K562 (cell line): Measurements from ENCODE around the gene GREB1. TPM values are rescaled to one million over a fixed set of nuclear protein-coding genes. Genes with fewer than 3 reads are reported as not detected.

Experiments
- ATAC-seq: fragments of 200-7000 bp; cut with Tn5 transposase; 3 replicates; pipeline ENCODE4 v1.9.1; 2020; ENCODE audit warnings: moderate library complexity
- BruUV-seq: library from RNA; stranded (reverse); fragments of 400-500 nt; replicated peaks from 2 replicates; lab custom pipeline; 2021; lab: Mats Ljungman, UMichigan
- CTCF ChIA-PET: fragments of 300-600 bp; formaldehyde crosslinking; extraction: SDS; loops from one replicate; lab custom pipeline; 2021; ENCODE audit warnings: low intra/inter-chr PET ratio; lab: Yijun Ruan, JAX
- POLR2A ChIA-PET: fragments of 300-600, 350-650 bp; sonication (Branson Sonifier 250); formaldehyde crosslinking; extraction: SDS; loops from one replicate; lab custom pipeline; 2021; ENCODE audit warnings: antibody characterized with exemption, inconsistent platforms; lab: Yijun Ruan, JAX
- DNase-seq, 4 experiments: peaks; one replicate each; pipeline versions ENCODE4 v3.0.0 to v3.0.0-alpha.2; 2011 to 2018; ENCODE audit warnings: low spot score in 3 of 4, mixed read lengths in 3 of 4; ENCODE audit errors: extremely low read depth in 1 of 4
- FAIRE-seq: peaks from 2 replicates; lab custom pipeline; 2011; peaks lifted over from hg19 to GRCh38; lab: Jason Lieb, UNC
- H2AFZ ChIP-seq: 2 replicates; pipeline ENCODE4 v1.6.0; 2011; ENCODE audit warnings: low read depth, low read length, control low read depth, inconsistent platforms
- H3K27ac ChIP-seq: fragments of 200-600 bp; 3 replicates; pipeline ENCODE4 v1.8.0; 2011; ENCODE audit warnings: low read depth, mild to moderate bottlenecking, control low read depth, inconsistent platforms, low read length, moderate library complexity, mixed read lengths; ENCODE audit errors: extremely low read depth
- H3K27me3 ChIP-seq, 2 experiments: fragments of 300-600 bp in 1 of 2; 2 replicates in 1 of 2; 3 replicates in 1 of 2; pipeline versions ENCODE4 v1.6.0 to v1.8.0; 2011; ENCODE audit warnings: inconsistent platforms in 2 of 2, low read length in 2 of 2, mild to moderate bottlenecking in 1 of 2, mixed read lengths in 1 of 2, moderate library complexity in 1 of 2; ENCODE audit not compliant: control insufficient read depth in 2 of 2, insufficient read depth in 2 of 2
- H3K36me3 ChIP-seq: fragments of 300-600 bp; 3 replicates; pipeline ENCODE4 v1.8.0; 2011; ENCODE audit warnings: mild to moderate bottlenecking, low read length, inconsistent platforms; ENCODE audit not compliant: control insufficient read depth, insufficient read depth
- H3K4me1 ChIP-seq, 2 experiments: fragments of 200-600 bp in 1 of 2; replicated peaks in 1 of 2; 2 replicates in 1 of 2; 3 replicates in 1 of 2; pipeline versions ENCODE4 v1.5.1 to v1.8.0; 2011; ENCODE audit warnings: inconsistent platforms in 2 of 2, low read length in 2 of 2, mild to moderate bottlenecking in 1 of 2, mixed read lengths in 1 of 2, moderate library complexity in 1 of 2; ENCODE audit not compliant: control insufficient read depth in 2 of 2, insufficient read depth in 2 of 2
- H3K4me2 ChIP-seq: 2 replicates; pipeline ENCODE4 v1.6.1; 2011; ENCODE audit warnings: low read length, control low read depth, inconsistent platforms, mixed read lengths; ENCODE audit not compliant: insufficient read depth
- H3K4me3 ChIP-seq: fragments of 200-600 bp; sonication (generic), shearing (Covaris generic); 2 replicates; pipeline ENCODE4 v1.5.1; 2016; ENCODE audit warnings: control low read depth, inconsistent platforms
- H3K79me2 ChIP-seq: fragments of 200-600 bp; 3 replicates; pipeline ENCODE4 v1.8.0; 2011; ENCODE audit warnings: low read length, inconsistent platforms; ENCODE audit not compliant: control insufficient read depth, insufficient read depth
- H3K9ac ChIP-seq, 2 experiments: 2 replicates each; pipeline versions ENCODE4 v1.6.0 to v1.6.1; 2011; ENCODE audit warnings: low read depth in 2 of 2, low read length in 2 of 2, control low read depth in 1 of 2, inconsistent platforms in 1 of 2, mild to moderate bottlenecking in 1 of 2, mixed read lengths in 1 of 2; ENCODE audit not compliant: insufficient read depth in 1 of 2
- H3K9me1 ChIP-seq: one replicate; pipeline ENCODE4 v1.6.0; 2011; ENCODE audit warnings: inconsistent platforms, mild to moderate bottlenecking, low read length, moderate library complexity; ENCODE audit not compliant: control insufficient read depth, insufficient read depth
- H3K9me3 ChIP-seq: replicated peaks from 2 replicates; pipeline ENCODE4 v1.5.1; 2011; ENCODE audit warnings: low read depth, low read length, inconsistent platforms; ENCODE audit not compliant: control insufficient read depth, insufficient read depth
- H4K20me1 ChIP-seq: replicated peaks from 2 replicates; pipeline ENCODE4 v1.6.1; 2011; ENCODE audit warnings: low read length, inconsistent platforms, mixed read lengths; ENCODE audit not compliant: control insufficient read depth, insufficient read depth
- KAT2B ChIP-seq: IDR thresholded peaks from one replicate; pipeline ENCODE4 v1.6.1; 2012; ENCODE audit warnings: low read depth, mild to moderate bottlenecking, control low read depth, inconsistent platforms, low read length, moderate library complexity
- SIX5 ChIP-seq, 2 experiments: IDR thresholded peaks; 2 replicates each; pipeline ENCODE4 v1.6.1; 2011; ENCODE audit warnings: low read length in 2 of 2, borderline replicate concordance in 1 of 2, low read depth in 1 of 2, mild to moderate bottlenecking in 1 of 2, moderate library complexity in 1 of 2; ENCODE audit not compliant: insufficient read depth in 1 of 2
- WGBS: fragments of 100-300 bp; shearing (Covaris generic); methylation state at CpG from one replicate; pipeline ENCODE4 v1.1.6; 2016; ENCODE audit warnings: low coverage, mixed read lengths; ENCODE audit not compliant: insufficient coverage; ENCODE audit errors: missing lambda C conversion rate; 5-methylcytosine and 5-hydroxymethylcytosine counted together
- in situ Hi-C: fragments of 300-500 bp; cut with MboI; formaldehyde crosslinking; loops from 4 replicates; pipeline ENCODE4 v1.15.0; 2018; ENCODE audit warnings: inconsistent platforms, mixed read lengths
- intact Hi-C: fragments of 100-400 bp; cut with micrococcal nuclease; formaldehyde crosslinking; loops from 2 replicates; pipeline ENCODE4 v1.14.2; 2022
- polyA plus RNA-seq, 8 experiments: library from polyadenylated mRNA; depleted of rRNA in 4 of 8; stranded (reverse) in 5 of 8; unstranded in 3 of 8; fragments of >200 nt; fragmentation: Nextera tagmentation in 2 of 8; fragmentation: Illumina TruSeq in 1 of 8; extraction: Ambion mirVana in 2 of 8; extraction: Trizol in 1 of 8; gene quantifications; 2 replicates each; pipeline versions ENCODE4 v1.2.1 to v1.2.3, GENCODE V29; 2011 to 2014; ENCODE audit warnings: inconsistent platforms in 1 of 8, missing spikeins in 1 of 8
- total RNA-seq, 7 experiments: library from RNA; depleted of rRNA in 6 of 7; stranded (reverse); fragments of >200 nt in 6 of 7; fragmentation: Illumina TruSeq in 2 of 7; extraction: Trizol in 2 of 7; gene quantifications; 2 replicates each; pipeline versions ENCODE4 v1.2.1 to v1.2.3, GENCODE V29; 2011 to 2021; ENCODE audit warnings: low replicate concordance in 1 of 7
- TF ChIP-seq, protein P1 (sequence below), 2 experiments: fragments of 450-650 bp in 1 of 2; sonication (generic) in 1 of 2; formaldehyde crosslinking in 1 of 2; IDR thresholded peaks; 2 replicates each; pipeline versions ENCODE4 v1.7.1 to v1.9.0; 2016 to 2022; ENCODE audit warnings: inconsistent platforms in 1 of 2, mild to moderate bottlenecking in 1 of 2, missing genetic modification reagents in 1 of 2
- TF ChIP-seq, protein P2 (sequence below): sonication (generic); formaldehyde crosslinking; IDR thresholded peaks from 2 replicates; pipeline ENCODE4 v1.8.1; 2022; ENCODE audit warnings: missing genetic modification reagents

GREB1 gene
- total and polyA plus RNA-seq, 9 of the 15 experiments (the other 6 are each of a cell fraction or from before 2014, with no cell fraction given): 0.04 to 0.86 (median 0.10) TPM; not detected in 1

DNA sequence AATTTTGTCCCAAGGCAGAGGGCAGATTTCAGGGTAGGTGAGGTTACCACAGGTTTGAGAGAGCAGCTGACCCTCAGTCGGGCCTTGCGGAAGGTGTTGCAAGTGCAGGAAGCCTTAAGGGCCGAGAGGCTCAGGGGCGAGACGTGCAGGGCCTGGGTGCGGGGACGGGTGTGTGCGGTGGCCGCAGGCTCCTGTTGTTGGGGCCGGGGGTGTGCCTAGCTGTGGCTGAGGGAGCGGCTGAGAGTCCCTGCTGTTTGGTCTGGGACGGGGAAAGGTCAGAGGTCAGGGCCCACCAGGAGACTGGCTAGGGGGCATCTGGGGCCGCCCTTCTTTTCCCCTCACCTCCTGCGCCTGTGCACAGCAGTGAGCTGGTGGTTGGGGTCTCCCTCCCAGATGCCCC, 83.7 kb downstream of the GREB1 start:
- Histone ChIP-seq H3K9ac (no peak overlapping the region), H3K79me2 (no peaks in the 10 kb centered on the region), H3K4me1 (peaks cover 0 to 11% of the 10 kb centered on the region in 2 experiments; a peak in 2 of 5 replicates), H3K9me1 (no peaks in the 10 kb centered on the region), H3K9me3 (no peaks in the 10 kb centered on the region), H3K27ac (no peak overlapping the region), H3K4me3 (no peak overlapping the region), H2AFZ (no peak overlapping the region), H3K36me3 (no peaks in the 10 kb centered on the region), H4K20me1 (peaks cover 14% of the 10 kb centered on the region; the same call in 1 of the 2 replicates), H3K27me3 (peaks cover 63 to 83% of the 10 kb centered on the region in 2 experiments), H3K4me2 (no peak overlapping the region)
- WGBS: 11% methylated on average over 14 of the region's 14 CpGs
- intact Hi-C loops: no loop called here
- ATAC-seq (no peak), DNase-seq (no peak), FAIRE-seq (no peak)
- CTCF ChIA-PET: no interaction called here
- POLR2A ChIA-PET: no interaction called here
- BruUV-seq: no TSS peak
- TF ChIP-seq KAT2B (no peak), SIX5 (IDR thresholded peaks at IDR 0.05; ENCODE audit: borderline replicate concordance in 1 of 2, insufficient read depth in 1 of 2, low read depth in 1 of 2, low read length in 2 of 2) (no peak)
- TF ChIP-seq, protein P1, sequence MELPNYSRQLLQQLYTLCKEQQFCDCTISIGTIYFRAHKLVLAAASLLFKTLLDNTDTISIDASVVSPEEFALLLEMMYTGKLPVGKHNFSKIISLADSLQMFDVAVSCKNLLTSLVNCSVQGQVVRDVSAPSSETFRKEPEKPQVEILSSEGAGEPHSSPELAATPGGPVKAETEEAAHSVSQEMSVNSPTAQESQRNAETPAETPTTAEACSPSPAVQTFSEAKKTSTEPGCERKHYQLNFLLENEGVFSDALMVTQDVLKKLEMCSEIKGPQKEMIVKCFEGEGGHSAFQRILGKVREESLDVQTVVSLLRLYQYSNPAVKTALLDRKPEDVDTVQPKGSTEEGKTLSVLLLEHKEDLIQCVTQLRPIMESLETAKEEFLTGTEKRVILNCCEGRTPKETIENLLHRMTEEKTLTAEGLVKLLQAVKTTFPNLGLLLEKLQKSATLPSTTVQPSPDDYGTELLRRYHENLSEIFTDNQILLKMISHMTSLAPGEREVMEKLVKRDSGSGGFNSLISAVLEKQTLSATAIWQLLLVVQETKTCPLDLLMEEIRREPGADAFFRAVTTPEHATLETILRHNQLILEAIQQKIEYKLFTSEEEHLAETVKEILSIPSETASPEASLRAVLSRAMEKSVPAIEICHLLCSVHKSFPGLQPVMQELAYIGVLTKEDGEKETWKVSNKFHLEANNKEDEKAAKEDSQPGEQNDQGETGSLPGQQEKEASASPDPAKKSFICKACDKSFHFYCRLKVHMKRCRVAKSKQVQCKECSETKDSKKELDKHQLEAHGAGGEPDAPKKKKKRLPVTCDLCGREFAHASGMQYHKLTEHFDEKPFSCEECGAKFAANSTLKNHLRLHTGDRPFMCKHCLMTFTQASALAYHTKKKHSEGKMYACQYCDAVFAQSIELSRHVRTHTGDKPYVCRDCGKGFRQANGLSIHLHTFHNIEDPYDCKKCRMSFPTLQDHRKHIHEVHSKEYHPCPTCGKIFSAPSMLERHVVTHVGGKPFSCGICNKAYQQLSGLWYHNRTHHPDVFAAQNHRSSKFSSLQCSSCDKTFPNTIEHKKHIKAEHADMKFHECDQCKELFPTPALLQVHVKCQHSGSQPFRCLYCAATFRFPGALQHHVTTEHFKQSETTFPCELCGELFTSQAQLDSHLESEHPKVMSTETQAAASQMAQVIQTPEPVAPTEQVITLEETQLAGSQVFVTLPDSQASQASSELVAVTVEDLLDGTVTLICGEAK (IDR thresholded peaks at IDR 0.05): no peak
- TF ChIP-seq, protein P1 (CRISPR knock-in tag; IDR thresholded peaks at IDR 0.05): no peak
- TF ChIP-seq, protein P2, sequence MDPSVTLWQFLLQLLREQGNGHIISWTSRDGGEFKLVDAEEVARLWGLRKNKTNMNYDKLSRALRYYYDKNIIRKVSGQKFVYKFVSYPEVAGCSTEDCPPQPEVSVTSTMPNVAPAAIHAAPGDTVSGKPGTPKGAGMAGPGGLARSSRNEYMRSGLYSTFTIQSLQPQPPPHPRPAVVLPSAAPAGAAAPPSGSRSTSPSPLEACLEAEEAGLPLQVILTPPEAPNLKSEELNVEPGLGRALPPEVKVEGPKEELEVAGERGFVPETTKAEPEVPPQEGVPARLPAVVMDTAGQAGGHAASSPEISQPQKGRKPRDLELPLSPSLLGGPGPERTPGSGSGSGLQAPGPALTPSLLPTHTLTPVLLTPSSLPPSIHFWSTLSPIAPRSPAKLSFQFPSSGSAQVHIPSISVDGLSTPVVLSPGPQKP (CRISPR knock-in tag): no peak
- in situ Hi-C loops: no loop called here
